Measurements from ENCODE around the gene POU2F1. TPM values are rescaled to one million over a fixed set of nuclear protein-coding genes. Genes with fewer than 3 reads are reported as not detected.

Gene POU2F1
- polyA plus RNA-seq, 1 donor (not counting 4 experiments of a cell fraction or from before 2014, with no cell fraction given), result 3.2 TPM

GRCh38 chr1:167365360-167365759, 144.7 kb downstream of the POU2F1 start:
- no peak for TF ChIP-seq EZH2 (IDR thresholded peaks at IDR 0.05; ENCODE audit: low read length)
- TF ChIP-seq CTCF (optimal IDR thresholded peaks at IDR 0.05 in 1 of 3, IDR thresholded peaks at IDR 0.05 in 1 of 3, conservative IDR thresholded peaks at IDR 0.05 in 1 of 3; ENCODE audit: extremely low read depth in 1 of 3, insufficient read depth in 2 of 3, low read length in 3 of 3), result peak in 1 of 3 experiments; percentile 20
- dilution Hi-C loops (cut with MboI; ENCODE audit: extremely low pct_ligation_motif_present, low sequenced_read_pairs), result no loop called here
- FAIRE-seq, result no peak

GRCh38 chr1:167367705-167368104, 147.0 kb downstream of the POU2F1 start:
- H3K9ac ChIP-seq (ENCODE audit: control insufficient read depth, extremely low read depth, insufficient read depth, low read length), result no peak overlapping the region
- H3K9me3 ChIP-seq (ENCODE audit: control insufficient read depth, low read depth, low read length), result no peaks in the 10 kb centered on the region
- dilution Hi-C loops (cut with MboI; ENCODE audit: extremely low pct_ligation_motif_present, low sequenced_read_pairs), result no loop called here
- H3K4me3 ChIP-seq (ENCODE audit: control insufficient read depth in 2 of 3, extremely low read depth in 1 of 3, insufficient read depth in 2 of 3, low read depth in 1 of 3, low read length in 3 of 3), result no peak overlapping the region
- DNase-seq (ENCODE audit: low read depth, low spot score) (no peak), FAIRE-seq (no peak)
- H3K4me2 ChIP-seq (ENCODE audit: control insufficient read depth, extremely low read depth, insufficient read depth, low read depth, low read length), result no peak overlapping the region
- H3K27ac ChIP-seq (ENCODE audit: control insufficient read depth, insufficient read depth, low read length), result no peak overlapping the region
- TF ChIP-seq CTCF (optimal IDR thresholded peaks at IDR 0.05 in 1 of 3, IDR thresholded peaks at IDR 0.05 in 1 of 3, conservative IDR thresholded peaks at IDR 0.05 in 1 of 3; ENCODE audit: extremely low read depth in 1 of 3, insufficient read depth in 2 of 3, low read length in 3 of 3), result no peak
- no peak for TF ChIP-seq EZH2 (IDR thresholded peaks at IDR 0.05; ENCODE audit: low read length)
- H3K4me1 ChIP-seq (ENCODE audit: control insufficient read depth, extremely low read depth, insufficient read depth, low read length), result no peaks in the 10 kb centered on the region
- H3K27me3 ChIP-seq (ENCODE audit: control insufficient read depth, extremely low read depth, insufficient read depth, low read length), result no peaks in the 10 kb centered on the region
- H3K79me2 ChIP-seq (ENCODE audit: control insufficient read depth, insufficient read depth, low read length), result no peaks in the 10 kb centered on the region
- H3K9me1 ChIP-seq (ENCODE audit: control insufficient read depth, extremely low read depth, insufficient read depth, low read length), result no peaks in the 10 kb centered on the region
- H2AFZ ChIP-seq (ENCODE audit: control insufficient read depth, low read length), result no peak overlapping the region
- no peaks in the 10 kb centered on the region for H4K20me1 ChIP-seq (ENCODE audit: control insufficient read depth, extremely low read depth, insufficient read depth, low read length)
- H3K36me3 ChIP-seq (ENCODE audit: control insufficient read depth in 2 of 2, extremely low read depth in 1 of 2, insufficient read depth in 2 of 2, low read length in 2 of 2), result no peaks in the 10 kb centered on the region

More at GRCh38 chr1:167365360-167365759, 144.7 kb downstream of the POU2F1 start:
- Histone ChIP-seq H3K9me3 (ENCODE audit: control insufficient read depth, low read depth, low read length) (no peaks in the 10 kb centered on the region), H3K79me2 (ENCODE audit: control insufficient read depth, insufficient read depth, low read length) (no peaks in the 10 kb centered on the region), H3K36me3 (ENCODE audit: control insufficient read depth in 2 of 2, extremely low read depth in 1 of 2, insufficient read depth in 2 of 2, low read length in 2 of 2) (no peaks in the 10 kb centered on the region), H3K9me1 (ENCODE audit: control insufficient read depth, extremely low read depth, insufficient read depth, low read length) (no peaks in the 10 kb centered on the region), H3K9ac (ENCODE audit: control insufficient read depth, extremely low read depth, insufficient read depth, low read length) (no peak overlapping the region), H3K4me1 (ENCODE audit: control insufficient read depth, extremely low read depth, insufficient read depth, low read length) (no peaks in the 10 kb centered on the region), H3K27ac (ENCODE audit: control insufficient read depth, insufficient read depth, low read length) (no peak overlapping the region), H3K4me3 (ENCODE audit: control insufficient read depth in 2 of 3, extremely low read depth in 1 of 3, insufficient read depth in 2 of 3, low read depth in 1 of 3, low read length in 3 of 3) (no peak overlapping the region), H4K20me1 (ENCODE audit: control insufficient read depth, extremely low read depth, insufficient read depth, low read length) (no peaks in the 10 kb centered on the region), H3K27me3 (ENCODE audit: control insufficient read depth, extremely low read depth, insufficient read depth, low read length) (no peaks in the 10 kb centered on the region), H2AFZ (ENCODE audit: control insufficient read depth, low read length) (no peak overlapping the region), H3K4me2 (ENCODE audit: control insufficient read depth, extremely low read depth, insufficient read depth, low read depth, low read length) (no peak overlapping the region)
- DNase-seq (ENCODE audit: low read depth, low spot score), result no peak
